Measurements from ENCODE around the gene GPRC5C. TPM values are rescaled to one million over a fixed set of nuclear protein-coding genes. Genes with fewer than 3 reads are reported as not detected.

Gene GPRC5C
- total and polyA plus RNA-seq, 9 of the 15 experiments (the other 6 are each of a cell fraction or from before 2014, with no cell fraction given) = 0.28 to 9.0 (median 4.1) TPM

GRCh38 chr17:74437702-74438101 lies 5.8 kb downstream of the GPRC5C start (continued):
- no peak for TF ChIP-seq LCOR (CRISPR knock-in tag; IDR thresholded peaks at IDR 0.05)
- TF ChIP-seq NEUROD1 (IDR thresholded peaks at IDR 0.05; ENCODE audit: borderline replicate concordance, low read depth, low read length, partially characterized antibody) = no peak
- TF ChIP-seq RBM15 (IDR thresholded peaks at IDR 0.05; ENCODE audit: insufficient read depth, low read length) = no peak
- TF ChIP-seq LARP7 (IDR thresholded peaks at IDR 0.05) = no peak
- no peak for TF ChIP-seq ZNF311 (CRISPR knock-in tag; IDR thresholded peaks at IDR 0.05)
- no peak for TF ChIP-seq ZNF57 (CRISPR knock-in tag; IDR thresholded peaks at IDR 0.05)
- TF ChIP-seq HMBOX1 (IDR thresholded peaks at IDR 0.05) = 0 out of 2 replicates have a peak, but pooled peaks have one; percentile 50
- TF ChIP-seq GTF2F1 (IDR thresholded peaks at IDR 0.05; ENCODE audit: low read depth, low read length) = no peak
- TF ChIP-seq HNRNPUL1 (IDR thresholded peaks at IDR 0.05; ENCODE audit: low read length) = no peak
- TF ChIP-seq BRF1 (IDR thresholded peaks at IDR 0.05; ENCODE audit: borderline replicate concordance, extremely low read depth, insufficient read length) = no peak
- peak; percentile 95 for TF ChIP-seq CBX1 (IDR thresholded peaks at IDR 0.05; ENCODE audit: low read depth)
- no peak for TF ChIP-seq ESRRA (IDR thresholded peaks at IDR 0.05; ENCODE audit: borderline replicate concordance, low read depth)
- TF ChIP-seq PTTG1 (tag; IDR thresholded peaks at IDR 0.05; ENCODE audit: low read depth) = no peak
- no peak for TF ChIP-seq ZNF707 (CRISPR knock-in tag; conservative IDR thresholded peaks at IDR 0.05)
- TF ChIP-seq ZNF217 (CRISPR knock-in tag; IDR thresholded peaks at IDR 0.05) = no peak
- no peak for TF ChIP-seq KDM4B (IDR thresholded peaks at IDR 0.05; ENCODE audit: borderline replicate concordance in 2 of 2, low read depth in 1 of 2)
- no peak for TF ChIP-seq ETV6 (IDR thresholded peaks at IDR 0.05; ENCODE audit: borderline replicate concordance in 1 of 2, low read depth in 2 of 2, low read length in 1 of 2)
- no peak for TF ChIP-seq ETV6 (CRISPR knock-in tag; IDR thresholded peaks at IDR 0.05; ENCODE audit: borderline replicate concordance)
- TF ChIP-seq DEAF1 (CRISPR knock-in tag; IDR thresholded peaks at IDR 0.05) = 0 out of 2 replicates have a peak, but pooled peaks have one; percentile 31
- TF ChIP-seq ZC3H11A (IDR thresholded peaks at IDR 0.05; ENCODE audit: low read depth, low read length) = no peak
- no peak for TF ChIP-seq SMARCA4 (IDR thresholded peaks at IDR 0.05)
- no peak for TF ChIP-seq ZNF79 (CRISPR knock-in tag; IDR thresholded peaks at IDR 0.05; ENCODE audit: low read depth)
- TF ChIP-seq DPF2 (IDR thresholded peaks at IDR 0.05) = no peak
- no peak for TF ChIP-seq PHB2 (IDR thresholded peaks at IDR 0.05; ENCODE audit: low read depth)
- TF ChIP-seq THRAP3 (IDR thresholded peaks at IDR 0.05; ENCODE audit: borderline replicate concordance) = no peak
- no peak for TF ChIP-seq E2F5 (CRISPR knock-in tag; IDR thresholded peaks at IDR 0.05)
- peak; percentile 50; the same call in 1 of the 2 replicates for TF ChIP-seq SMC3 (conservative IDR thresholded peaks at IDR 0.05; ENCODE audit: insufficient read depth, low read depth, low read length)
